A549 (cell line): ENCODE data around the gene SNAI1.

Experiments
- CTCF ChIP-seq: fragments of >200 bp; sonication (Bioruptor Twin); formaldehyde crosslinking; IDR thresholded peaks from 3 replicates; pipeline ENCODE4 v1.5.1; 2016
- GATA3 ChIP-seq: IDR thresholded peaks from 2 replicates; pipeline ENCODE4 v1.6.1; 2012; ENCODE audit warnings: borderline replicate concordance
- KDM5A ChIP-seq: fragments of 200-600 bp; sonication (generic); IDR thresholded peaks from 2 replicates; pipeline ENCODE4 v1.6.1; 2016; ENCODE audit warnings: antibody characterized with exemption, mild to moderate bottlenecking
- MAX ChIP-seq: IDR thresholded peaks from 2 replicates; pipeline ENCODE4 v1.6.1; 2012
- NR3C1 ChIP-seq: fragments of >200 bp; sonication (Bioruptor Twin); formaldehyde crosslinking; IDR thresholded peaks from 3 replicates; pipeline ENCODE4 v1.6.1; 2017
- PHF8 ChIP-seq: fragments of 200-600 bp; sonication (generic); IDR thresholded peaks from 2 replicates; pipeline ENCODE4 v1.6.1; 2016; ENCODE audit warnings: low read depth, mild to moderate bottlenecking, antibody characterized with exemption, moderate library complexity, borderline replicate concordance
- POLR2A ChIP-seq: IDR thresholded peaks from 2 replicates; pipeline ENCODE4 v1.6.1; 2012; ENCODE audit warnings: mild to moderate bottlenecking, low read length
- RFX5 ChIP-seq: fragments of 450-650 bp; IDR thresholded peaks from 2 replicates; pipeline ENCODE4 v1.7.1; 2014; ENCODE audit warnings: antibody characterized with exemption, mild to moderate bottlenecking, moderate library complexity

GRCh38 chr20:50015993-50016770 lies 33.4 kb downstream of the SNAI1 start:
- TF ChIP-seq CTCF (no peak), MAX (no peak), PHF8 (no peak), RFX5 (no peak), POLR2A (no peak), NR3C1 (no peak), GATA3 (no peak), KDM5A (no peak)
